Coronary artery (tissue), 2 donors: ENCODE measurements around the gene SHC2.
"Not testable (repeated sequence)": the region's sequence is repeated elsewhere in the genome, so short reads cannot be mapped to it uniquely, and the experiment has no call there.

Source experiments
- DNase-seq: peaks from one replicate; pipeline ENCODE4 v3.0.0-alpha.2; 2017; ENCODE audit warnings: low spot score
- H3K27ac ChIP-seq, 2 donors: fragments of 200-600 bp; sonication (generic); one replicate each; pipeline ENCODE4 v1.5.1; 2016 to 2019
- H3K4me3 ChIP-seq: fragments of 200-600 bp; sonication (generic); 2 replicates; pipeline ENCODE4 v1.5.1; 2016; ENCODE audit warnings: mild to moderate bottlenecking, moderate library complexity
- TF ChIP-seq, protein P1 (sequence below): fragments of 200-600 bp; sonication (generic); IDR thresholded peaks from one replicate; pipeline ENCODE4 v1.5.1; 2019; ENCODE audit warnings: antibody characterized with exemption

Gene SHC2

DNA sequence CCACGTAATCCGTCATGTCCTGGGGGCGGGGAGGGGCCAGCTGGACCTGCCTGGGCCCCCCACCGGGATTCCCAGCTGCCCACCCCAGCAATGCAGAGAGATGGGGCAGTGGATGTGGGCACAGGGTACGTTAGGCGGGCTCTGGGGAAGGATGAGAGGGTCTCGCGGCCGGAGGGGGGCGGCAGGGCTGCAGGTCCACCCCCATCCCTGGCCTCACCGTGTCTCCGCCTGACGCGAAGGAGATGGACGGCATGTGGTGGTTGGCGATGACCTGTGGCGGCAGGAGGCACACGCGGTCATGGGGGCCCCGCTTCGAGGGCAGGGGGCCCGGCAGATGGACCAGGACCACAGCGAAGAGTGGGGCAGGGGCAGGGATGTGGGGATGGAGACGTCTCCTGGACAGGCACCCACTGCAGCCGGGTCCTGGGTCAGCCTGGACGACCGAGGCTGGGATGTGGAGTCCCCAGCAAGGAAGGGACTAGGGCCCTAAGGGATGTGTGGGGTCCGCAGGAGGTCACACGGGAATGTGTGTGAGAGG lies 24.4 kb downstream of the SHC2 start:
- Histone ChIP-seq H3K4me3 (no peak overlapping the region), H3K27ac (no peak overlapping the region)
- no peak for DNase-seq
- TF ChIP-seq, protein P1, sequence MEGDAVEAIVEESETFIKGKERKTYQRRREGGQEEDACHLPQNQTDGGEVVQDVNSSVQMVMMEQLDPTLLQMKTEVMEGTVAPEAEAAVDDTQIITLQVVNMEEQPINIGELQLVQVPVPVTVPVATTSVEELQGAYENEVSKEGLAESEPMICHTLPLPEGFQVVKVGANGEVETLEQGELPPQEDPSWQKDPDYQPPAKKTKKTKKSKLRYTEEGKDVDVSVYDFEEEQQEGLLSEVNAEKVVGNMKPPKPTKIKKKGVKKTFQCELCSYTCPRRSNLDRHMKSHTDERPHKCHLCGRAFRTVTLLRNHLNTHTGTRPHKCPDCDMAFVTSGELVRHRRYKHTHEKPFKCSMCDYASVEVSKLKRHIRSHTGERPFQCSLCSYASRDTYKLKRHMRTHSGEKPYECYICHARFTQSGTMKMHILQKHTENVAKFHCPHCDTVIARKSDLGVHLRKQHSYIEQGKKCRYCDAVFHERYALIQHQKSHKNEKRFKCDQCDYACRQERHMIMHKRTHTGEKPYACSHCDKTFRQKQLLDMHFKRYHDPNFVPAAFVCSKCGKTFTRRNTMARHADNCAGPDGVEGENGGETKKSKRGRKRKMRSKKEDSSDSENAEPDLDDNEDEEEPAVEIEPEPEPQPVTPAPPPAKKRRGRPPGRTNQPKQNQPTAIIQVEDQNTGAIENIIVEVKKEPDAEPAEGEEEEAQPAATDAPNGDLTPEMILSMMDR = no peak

- no peak overlapping the region for H3K4me3 ChIP-seq
- H3K27ac ChIP-seq = no peak overlapping the region
- no peak for DNase-seq
- TF ChIP-seq, protein P1 = no peak
Observed at GRCh38 chr19:435707-436412, 25.0 kb downstream of the SHC2 start.

- H3K4me3 ChIP-seq = no peak overlapping the region
- DNase-seq = no peak
- no peak overlapping the region for H3K27ac ChIP-seq
- TF ChIP-seq, protein P1 = no peak
Observed at GRCh38 chr19:435056-435706, 25.7 kb downstream of the SHC2 start.

- Histone ChIP-seq H3K27ac (no peak overlapping the region), H3K4me3 (no peak overlapping the region)
- TF ChIP-seq, protein P1 = no peak
- DNase-seq = no peak
Observed at GRCh38 chr19:434152-434960, 26.5 kb downstream of the SHC2 start.

- DNase-seq = no peak
- no peak overlapping the region for H3K4me3 ChIP-seq
- H3K27ac ChIP-seq = no peak overlapping the region
- TF ChIP-seq, protein P1 = no peak
Observed at GRCh38 chr19:430701-431100, 30.1 kb downstream of the SHC2 start.

DNA sequence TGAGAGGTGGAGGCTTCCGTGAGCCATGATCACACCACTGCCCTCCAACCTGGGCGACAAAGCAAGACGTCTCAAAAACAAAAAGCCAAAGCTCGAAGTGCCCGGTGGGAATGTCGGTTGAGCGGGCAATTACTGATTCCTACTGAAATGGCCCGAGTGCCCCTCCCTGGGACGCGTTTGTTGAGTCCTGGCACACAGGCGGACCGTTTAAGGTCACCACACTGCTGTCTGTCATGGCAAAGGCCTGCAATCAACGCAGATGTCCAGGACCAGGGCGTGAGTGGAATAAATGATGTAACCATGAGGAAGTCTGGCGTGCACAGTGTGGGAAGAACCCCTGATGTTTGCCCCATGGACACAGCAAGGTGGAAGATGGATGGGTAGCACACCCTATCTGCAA lies 32.7 kb downstream of the SHC2 start:
- TF ChIP-seq, protein P1 = no peak
- Histone ChIP-seq H3K27ac (no peak overlapping the region), H3K4me3 (no peak overlapping the region)
- no peak for DNase-seq

DNA sequence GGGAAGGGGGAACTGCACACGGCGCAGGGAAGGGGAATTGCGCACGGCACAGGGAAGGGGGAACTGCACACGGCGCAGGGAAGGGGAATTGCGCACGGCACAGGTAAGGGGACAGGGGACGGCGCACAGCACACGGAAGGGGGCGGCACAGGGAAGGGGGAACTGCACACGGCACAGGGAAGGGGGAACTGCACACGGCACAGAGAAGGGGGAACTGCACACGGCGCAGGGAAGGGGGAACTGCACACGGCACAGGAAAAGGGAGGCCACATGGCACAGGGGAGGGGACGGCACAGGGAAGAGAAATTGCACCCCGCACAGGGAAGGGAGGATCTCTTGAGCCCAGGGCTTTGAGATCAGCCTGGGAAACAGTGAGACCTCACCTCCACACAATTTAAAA lies 33.2 kb downstream of the SHC2 start:
- not testable (repeated sequence) for DNase-seq, H3K27ac ChIP-seq, H3K4me3 ChIP-seq
